Sigmoid colon (tissue), 7 donors: ENCODE data around the gene CDK3. TPM values are rescaled to one million over a fixed set of nuclear protein-coding genes. Genes with fewer than 3 reads are reported as not detected.

Experiments
- DNase-seq: peaks from one replicate; pipeline ENCODE4 v3.0.0-alpha.2; 2019
- H3K27ac ChIP-seq, 4 donors: fragments of 200-600 bp; sonication (generic); one replicate each; pipeline ENCODE4 v1.5.1; 2016 to 2019; ENCODE audit warnings: mild to moderate bottlenecking in 1 of 4
- H3K27me3 ChIP-seq, 3 donors: fragments of 200-600 bp; sonication (generic); one replicate each; pipeline ENCODE4 v1.5.1; 2019; ENCODE audit warnings: mild to moderate bottlenecking in 1 of 3
- H3K36me3 ChIP-seq, 4 donors: fragments of 200-600 bp; sonication (generic); one replicate each; pipeline ENCODE4 v1.5.1; 2016 to 2019
- H3K4me1 ChIP-seq, 4 donors: fragments of 200-600 bp; sonication (generic); one replicate each; pipeline ENCODE4 v1.5.1; 2017 to 2019
- H3K4me3 ChIP-seq, 4 donors: fragments of 200-600 bp; sonication (generic); one replicate each; pipeline ENCODE4 v1.5.1; 2017 to 2019; ENCODE audit warnings: mild to moderate bottlenecking in 2 of 4, moderate library complexity in 1 of 4
- H3K9me3 ChIP-seq, 4 donors: fragments of 200-600 bp in 3 of 4; sonication (generic) in 3 of 4; one replicate each; pipeline versions ENCODE4 v1.5.1 to v1.6.1; 2013 to 2019
- EP300 ChIP-seq, 4 donors: sonication (generic); formaldehyde crosslinking; IDR thresholded peaks; one replicate each; pipeline ENCODE4 v1.6.1; 2017; ENCODE audit warnings: antibody characterized with exemption in 4 of 4
- POLR2A ChIP-seq, 2 donors: fragments of 450-650 bp; IDR thresholded peaks; one replicate each; pipeline ENCODE4 v1.6.1; 2016; ENCODE audit warnings: antibody characterized with exemption in 2 of 2, mild to moderate bottlenecking in 2 of 2, moderate library complexity in 2 of 2
- POLR2AphosphoS5 ChIP-seq, 4 donors: sonication (generic); formaldehyde crosslinking; IDR thresholded peaks; one replicate each; pipeline ENCODE4 v1.6.1; 2017; ENCODE audit warnings: antibody characterized with exemption in 4 of 4
- WGBS, 2 donors: extraction: QIAGEN DNeasy Blood & Tissue Kit; methylation state at CpG; one replicate each; pipeline ENCODE4 v1.1.7; 2013; 5-methylcytosine and 5-hydroxymethylcytosine counted together
- intact Hi-C: fragments of 100-400 bp; cut with DNase I; formaldehyde crosslinking; loops from one replicate; pipeline ENCODE4 v1.15.1; 2023
- polyA plus RNA-seq, 3 donors: library from polyadenylated mRNA; stranded (reverse); fragments of 200-250 nt; gene quantifications; one replicate each; pipeline ENCODE4 v1.2.3, GENCODE V29; 2013
- total RNA-seq, 4 donors: library from RNA; depleted of rRNA; stranded (reverse); fragments of >200 nt; gene quantifications; one replicate each; pipeline ENCODE4 v1.1.0, GENCODE V29; 2016
- TF ChIP-seq, protein P1 (sequence below), 4 experiments: fragments of 450-650 bp in 3 of 4; fragments of 200-600 bp in 1 of 4; IDR thresholded peaks; one replicate each; pipeline ENCODE4 v1.5.1; 2016 to 2019; ENCODE audit warnings: antibody characterized with exemption in 4 of 4, mild to moderate bottlenecking in 3 of 4, moderate library complexity in 2 of 4
- donor health status: healthy with polysubstance abuse.
- donor health status: Bipolar disorder and iron deficiency.
- donor health status: healthy.

The CDK3 gene
- total and polyA plus RNA-seq, 7 donors: 0.71 to 15.0 (median 7.3) TPM; not detected in 1

DNA sequence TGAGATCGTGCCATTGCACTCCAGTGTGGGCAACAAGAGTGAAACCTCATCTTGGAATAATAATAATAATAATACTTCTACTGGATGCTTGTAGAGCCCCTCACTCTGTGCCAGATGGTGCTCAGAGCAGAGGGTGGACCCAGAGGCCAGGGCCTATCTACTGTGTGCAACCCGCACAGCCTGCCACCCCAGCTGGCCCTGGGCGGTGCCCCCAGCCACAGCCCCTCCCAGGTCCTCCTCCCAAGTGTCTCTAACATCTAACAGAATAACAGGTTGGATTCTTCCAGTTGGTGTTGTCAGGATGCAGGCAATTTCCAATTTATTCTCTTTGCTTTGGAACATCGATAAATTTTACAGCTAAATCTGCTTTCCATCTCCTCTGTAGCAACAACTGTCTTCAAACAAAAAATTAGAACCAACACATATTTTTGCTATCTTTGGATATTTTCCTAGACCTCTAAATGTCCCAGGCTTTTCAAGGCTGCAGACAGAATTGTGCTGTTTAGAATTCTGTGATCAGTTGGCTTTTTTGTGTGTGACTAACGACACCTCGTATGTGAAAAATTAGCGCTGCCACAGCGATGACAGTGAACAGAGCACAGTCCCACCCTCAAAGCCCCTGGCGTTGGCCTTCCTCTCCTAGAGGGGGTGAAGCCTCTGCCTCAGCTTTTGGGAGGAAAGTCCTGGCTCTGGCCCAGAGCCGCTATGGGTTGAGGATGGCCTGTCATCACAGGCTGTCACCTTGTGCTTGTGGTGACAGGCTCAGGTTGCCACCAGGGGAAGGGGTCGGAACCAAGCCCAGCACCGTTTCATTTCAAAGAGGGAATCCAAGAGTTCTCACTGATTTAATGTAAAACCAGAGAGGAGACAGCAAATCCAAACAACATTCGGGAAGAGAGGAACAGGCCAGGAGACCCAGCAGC, 34.0 kb downstream of the CDK3 start:
- H3K9me3 ChIP-seq: no peaks in the 10 kb centered on the region
- H3K27ac ChIP-seq: peak overlapping the region in 3 of 4 donors; percentile 86 to 92 (median 87)

DNA sequence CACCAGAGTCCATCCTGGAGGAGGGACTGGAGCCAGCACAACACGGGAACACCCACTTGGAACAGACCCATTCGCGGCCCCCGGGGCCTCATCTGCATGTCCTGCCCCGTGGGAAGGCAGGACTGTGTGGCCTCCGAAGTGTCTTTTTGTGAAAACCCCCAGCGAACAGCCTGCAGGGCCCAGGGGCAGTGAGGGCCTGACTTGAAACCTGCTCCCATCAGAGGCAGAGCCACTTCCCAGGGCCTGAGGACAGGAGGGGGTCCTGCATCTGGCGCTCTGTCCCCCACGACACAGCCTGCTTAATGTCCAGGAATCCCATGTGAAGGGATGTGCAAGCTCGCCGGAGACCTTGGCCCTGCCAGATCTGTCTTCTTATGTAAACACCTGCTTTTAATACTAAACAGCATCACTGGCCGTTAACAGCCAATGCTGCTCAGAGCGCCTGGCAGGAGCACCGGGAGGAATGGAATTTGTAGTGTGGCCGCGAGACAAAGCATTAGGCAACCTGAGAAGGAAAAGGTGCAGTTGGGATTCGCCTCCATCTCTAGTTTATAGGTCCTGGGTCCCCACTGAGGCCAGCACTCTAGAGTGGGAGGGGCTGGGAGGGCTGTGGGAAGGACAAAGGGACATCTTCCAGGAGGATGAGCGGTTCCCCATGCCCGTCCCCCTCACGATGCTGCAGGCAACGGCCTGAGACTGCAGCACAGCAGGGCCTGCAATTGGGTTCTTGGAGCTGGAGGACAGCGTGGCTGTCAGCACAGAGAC, 36.0 kb downstream of the CDK3 start:
- no peaks in the 10 kb centered on the region for H3K27me3 ChIP-seq
- WGBS, 2 donors: 67 to 69% methylated on average over 22 of the region's 22 CpGs
- no peaks in the 10 kb centered on the region for H3K9me3 ChIP-seq
- peak; percentile 98 to 100 (median 98) for TF ChIP-seq POLR2AphosphoS5 (IDR thresholded peaks at IDR 0.05)
- TF ChIP-seq, protein P1, sequence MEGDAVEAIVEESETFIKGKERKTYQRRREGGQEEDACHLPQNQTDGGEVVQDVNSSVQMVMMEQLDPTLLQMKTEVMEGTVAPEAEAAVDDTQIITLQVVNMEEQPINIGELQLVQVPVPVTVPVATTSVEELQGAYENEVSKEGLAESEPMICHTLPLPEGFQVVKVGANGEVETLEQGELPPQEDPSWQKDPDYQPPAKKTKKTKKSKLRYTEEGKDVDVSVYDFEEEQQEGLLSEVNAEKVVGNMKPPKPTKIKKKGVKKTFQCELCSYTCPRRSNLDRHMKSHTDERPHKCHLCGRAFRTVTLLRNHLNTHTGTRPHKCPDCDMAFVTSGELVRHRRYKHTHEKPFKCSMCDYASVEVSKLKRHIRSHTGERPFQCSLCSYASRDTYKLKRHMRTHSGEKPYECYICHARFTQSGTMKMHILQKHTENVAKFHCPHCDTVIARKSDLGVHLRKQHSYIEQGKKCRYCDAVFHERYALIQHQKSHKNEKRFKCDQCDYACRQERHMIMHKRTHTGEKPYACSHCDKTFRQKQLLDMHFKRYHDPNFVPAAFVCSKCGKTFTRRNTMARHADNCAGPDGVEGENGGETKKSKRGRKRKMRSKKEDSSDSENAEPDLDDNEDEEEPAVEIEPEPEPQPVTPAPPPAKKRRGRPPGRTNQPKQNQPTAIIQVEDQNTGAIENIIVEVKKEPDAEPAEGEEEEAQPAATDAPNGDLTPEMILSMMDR (IDR thresholded peaks at IDR 0.05): no peak
- peak; percentile 93 to 96 (median 93) for TF ChIP-seq EP300 (IDR thresholded peaks at IDR 0.05)
- no peak for TF ChIP-seq POLR2A (IDR thresholded peaks at IDR 0.05)
- intact Hi-C loops: no loop called here
- H3K36me3 ChIP-seq: peaks cover 8 to 25% (median 21%) of the 10 kb centered on the region in 4 donors
- DNase-seq: peak; percentile 96
- H3K4me1 ChIP-seq: peaks cover 0 to 95% (median 78%) of the 10 kb centered on the region in 4 donors
- H3K4me3 ChIP-seq: peak overlapping the region in 1 of 4 donors; percentile 16
- H3K27ac ChIP-seq: peak overlapping the region; percentile 66 to 92 (median 86)

More for the DNA sequence above, 34.0 kb downstream of the CDK3 start:
- Histone ChIP-seq H3K36me3 (peaks cover 0 to 5% (median 3%) of the 10 kb centered on the region in 4 donors), H3K27me3 (no peaks in the 10 kb centered on the region), H3K4me3 (no peak overlapping the region), H3K4me1 (peaks cover 0 to 80% (median 69%) of the 10 kb centered on the region in 4 donors)
- intact Hi-C loops: no loop called here
- TF ChIP-seq EP300 (IDR thresholded peaks at IDR 0.05): peak in 3 of 4 donors; percentile 59 to 76 (median 68)
- TF ChIP-seq, protein P1 (IDR thresholded peaks at IDR 0.05): no peak
- TF ChIP-seq POLR2AphosphoS5 (IDR thresholded peaks at IDR 0.05): peak; percentile 77 to 94 (median 86)
- DNase-seq: no peak
- WGBS, 2 donors: 86 to 90% methylated on average over 13 of the region's 13 CpGs

DNA sequence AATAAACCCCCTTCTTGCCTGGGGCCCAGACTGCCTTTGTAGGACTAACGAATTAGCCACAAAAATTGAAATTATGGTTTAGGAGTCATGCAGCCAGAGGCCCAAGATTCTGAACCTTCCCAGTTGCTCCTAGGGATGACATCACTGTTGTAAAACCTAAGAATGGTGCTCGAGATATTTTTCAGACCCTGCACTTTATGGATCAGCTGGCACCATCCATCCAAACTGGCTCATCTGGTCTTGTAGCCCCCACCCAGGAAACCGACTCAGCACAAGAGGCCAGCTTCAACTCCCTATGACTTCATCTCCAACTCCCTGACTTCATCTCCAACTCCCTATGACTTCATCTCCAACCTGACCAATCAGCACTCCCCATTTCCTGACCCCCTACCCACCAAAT, 37.4 kb downstream of the CDK3 start:
- Histone ChIP-seq H3K4me1 (peaks cover 0 to 84% (median 73%) of the 10 kb centered on the region in 4 donors), H3K4me3 (no peak overlapping the region), H3K27me3 (no peaks in the 10 kb centered on the region), H3K36me3 (peaks cover 13 to 38% (median 30%) of the 10 kb centered on the region in 4 donors), H3K27ac (peak overlapping the region; percentile 21 to 92 (median 86)), H3K9me3 (no peaks in the 10 kb centered on the region)
- 64 to 85% methylated on average over 3 of the region's 3 CpGs for WGBS, 2 donors
- TF ChIP-seq EP300 (IDR thresholded peaks at IDR 0.05) (no peak), POLR2A (IDR thresholded peaks at IDR 0.05) (no peak), POLR2AphosphoS5 (IDR thresholded peaks at IDR 0.05) (no peak)
- TF ChIP-seq, protein P1 (IDR thresholded peaks at IDR 0.05): no peak
- no peak for DNase-seq
- intact Hi-C loops: no loop called here

DNA sequence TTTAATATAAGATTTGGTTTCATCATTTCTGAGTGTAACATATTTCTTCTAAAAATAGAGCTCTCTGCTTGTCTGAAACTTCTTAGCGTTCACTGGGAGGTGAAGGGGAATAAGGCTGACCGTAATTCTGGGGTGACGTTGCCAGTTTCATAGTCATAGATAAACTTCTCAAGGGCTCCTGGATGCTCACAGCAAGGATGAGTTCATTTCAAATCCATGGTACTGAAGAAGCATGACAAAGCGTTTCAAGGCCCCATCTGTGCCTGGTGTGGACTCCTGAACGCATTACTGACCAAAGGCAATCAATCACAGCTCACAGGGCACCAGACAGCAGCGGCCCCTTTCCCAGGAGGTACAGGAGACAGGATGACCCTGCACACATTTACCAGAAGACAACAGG, 38.5 kb downstream of the CDK3 start:
- H3K36me3 ChIP-seq: peaks cover 24 to 49% (median 41%) of the 10 kb centered on the region in 4 donors
- H3K9me3 ChIP-seq: no peaks in the 10 kb centered on the region
- no peaks in the 10 kb centered on the region for H3K27me3 ChIP-seq
- intact Hi-C loops: no loop called here
- TF ChIP-seq EP300 (IDR thresholded peaks at IDR 0.05) (peak in 3 of 4 donors; percentile 63 to 69 (median 68)), POLR2AphosphoS5 (IDR thresholded peaks at IDR 0.05) (peak; percentile 63 to 83 (median 78)), POLR2A (IDR thresholded peaks at IDR 0.05) (no peak)
- TF ChIP-seq, protein P1 (IDR thresholded peaks at IDR 0.05): no peak
- no peak overlapping the region for H3K4me3 ChIP-seq
- DNase-seq: peak; percentile 87
- peaks cover 0 to 74% (median 62%) of the 10 kb centered on the region in 4 donors for H3K4me1 ChIP-seq
- WGBS, 2 donors: 85 to 87% methylated on average over 6 of the region's 6 CpGs
- H3K27ac ChIP-seq: peak overlapping the region; percentile 35 to 92 (median 86)
